Spleen (tissue), 7 donors: ENCODE data around the gene AFP.
"Not testable (repeated sequence)": the region's sequence is repeated elsewhere in the genome, so short reads cannot be mapped to it uniquely, and the experiment has no call there.

Experiments
- POLR2A ChIP-seq, 3 donors: fragments of 450-650 bp; IDR thresholded peaks; one replicate each; pipeline ENCODE4 v1.5.1; 2017; ENCODE audit warnings: antibody characterized with exemption in 3 of 3, mild to moderate bottlenecking in 1 of 3
- POLR2AphosphoS5 ChIP-seq, 3 donors: sonication (generic); formaldehyde crosslinking; IDR thresholded peaks; one replicate each; pipeline ENCODE4 v1.5.1; 2017; ENCODE audit warnings: antibody characterized with exemption in 3 of 3
- TF ChIP-seq, protein P1 (sequence below), 11 experiments: fragments of 200-600 bp in 7 of 11; fragments of 450-650 bp in 4 of 11; sonication (generic) in 4 of 11; IDR thresholded peaks in 8 of 11; conservative IDR thresholded peaks in 3 of 11; 1 replicate in 7 of 11; 2 replicates in 4 of 11; pipeline versions ENCODE4 v1.4.0 to v1.8.0; 2016 to 2021; ENCODE audit warnings: antibody characterized with exemption in 11 of 11, inconsistent platforms in 4 of 11, mild to moderate bottlenecking in 1 of 11
- donor health status: DM: no; HTN: no; CAD: no; lungs with moderate emphysema.
- donor health status: DM: no; HTN: no; CAD: no.
- donor health status: DM: no; HTN: no; CAD: no.

- TF ChIP-seq, protein P1, sequence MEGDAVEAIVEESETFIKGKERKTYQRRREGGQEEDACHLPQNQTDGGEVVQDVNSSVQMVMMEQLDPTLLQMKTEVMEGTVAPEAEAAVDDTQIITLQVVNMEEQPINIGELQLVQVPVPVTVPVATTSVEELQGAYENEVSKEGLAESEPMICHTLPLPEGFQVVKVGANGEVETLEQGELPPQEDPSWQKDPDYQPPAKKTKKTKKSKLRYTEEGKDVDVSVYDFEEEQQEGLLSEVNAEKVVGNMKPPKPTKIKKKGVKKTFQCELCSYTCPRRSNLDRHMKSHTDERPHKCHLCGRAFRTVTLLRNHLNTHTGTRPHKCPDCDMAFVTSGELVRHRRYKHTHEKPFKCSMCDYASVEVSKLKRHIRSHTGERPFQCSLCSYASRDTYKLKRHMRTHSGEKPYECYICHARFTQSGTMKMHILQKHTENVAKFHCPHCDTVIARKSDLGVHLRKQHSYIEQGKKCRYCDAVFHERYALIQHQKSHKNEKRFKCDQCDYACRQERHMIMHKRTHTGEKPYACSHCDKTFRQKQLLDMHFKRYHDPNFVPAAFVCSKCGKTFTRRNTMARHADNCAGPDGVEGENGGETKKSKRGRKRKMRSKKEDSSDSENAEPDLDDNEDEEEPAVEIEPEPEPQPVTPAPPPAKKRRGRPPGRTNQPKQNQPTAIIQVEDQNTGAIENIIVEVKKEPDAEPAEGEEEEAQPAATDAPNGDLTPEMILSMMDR (IDR thresholded peaks at IDR 0.05 in 8 of 11, conservative IDR thresholded peaks at IDR 0.05 in 3 of 11) = not testable (repeated sequence)
- TF ChIP-seq POLR2A, POLR2AphosphoS5 (IDR thresholded peaks at IDR 0.05): not testable (repeated sequence)
Measured at GRCh38 chr4:73389663-73390062, 46.4 kb upstream of the AFP start.
